ENCODE data around the gene SLMAP.

SLMAP gene

GRCh38 chr3:57929988-57930387, 173.9 kb downstream of the SLMAP start:
- Histone ChIP-seq H3K4me1 (ENCODE audit: control insufficient read depth, low read depth, low read length) (no peaks in the 10 kb centered on the region), H3K4me3 (ENCODE audit: low read length) (no peak overlapping the region), H3K27me3 (ENCODE audit: control insufficient read depth, insufficient read depth, low read length) (no peaks in the 10 kb centered on the region), H3K9me3 (ENCODE audit: control insufficient read depth, low read depth, low read length) (no peaks in the 10 kb centered on the region), H3K27ac (ENCODE audit: low read length) (no peak overlapping the region), H3K9ac (ENCODE audit: low read length) (no peak overlapping the region), H3K36me3 (ENCODE audit: control insufficient read depth, low read depth, low read length) (no peaks in the 10 kb centered on the region)

- Histone ChIP-seq H3K36me3 (ENCODE audit: control insufficient read depth, low read depth, low read length) (no peaks in the 10 kb centered on the region), H3K4me3 (ENCODE audit: low read length) (no peak overlapping the region), H3K9me3 (ENCODE audit: control insufficient read depth, low read depth, low read length) (no peaks in the 10 kb centered on the region), H3K27ac (ENCODE audit: low read length) (no peak overlapping the region), H3K27me3 (ENCODE audit: control insufficient read depth, insufficient read depth, low read length) (no peaks in the 10 kb centered on the region), H3K4me1 (ENCODE audit: control insufficient read depth, low read depth, low read length) (no peaks in the 10 kb centered on the region), H3K9ac (ENCODE audit: low read length) (no peak overlapping the region)
Observed at GRCh38 chr3:57933602-57934001, 177.5 kb downstream of the SLMAP start.

- H3K9me3 ChIP-seq (ENCODE audit: control insufficient read depth, low read depth, low read length), result no peaks in the 10 kb centered on the region
- H3K36me3 ChIP-seq (ENCODE audit: control insufficient read depth, low read depth, low read length), result no peaks in the 10 kb centered on the region
- no peaks in the 10 kb centered on the region for H3K4me1 ChIP-seq (ENCODE audit: control insufficient read depth, low read depth, low read length)
- H3K4me3 ChIP-seq (ENCODE audit: low read length), result no peak overlapping the region
- no peak overlapping the region for H3K27ac ChIP-seq (ENCODE audit: low read length)
- H3K27me3 ChIP-seq (ENCODE audit: control insufficient read depth, insufficient read depth, low read length), result no peaks in the 10 kb centered on the region
- H3K9ac ChIP-seq (ENCODE audit: low read length), result no peak overlapping the region
Observed at GRCh38 chr3:57934373-57934772, 178.3 kb downstream of the SLMAP start.

- Histone ChIP-seq H3K27me3 (ENCODE audit: control insufficient read depth, insufficient read depth, low read length) (no peaks in the 10 kb centered on the region), H3K4me1 (ENCODE audit: control insufficient read depth, low read depth, low read length) (peaks cover 4% of the 10 kb centered on the region), H3K9me3 (ENCODE audit: control insufficient read depth, low read depth, low read length) (no peaks in the 10 kb centered on the region), H3K27ac (ENCODE audit: low read length) (no peak overlapping the region), H3K9ac (ENCODE audit: low read length) (no peak overlapping the region), H3K4me3 (ENCODE audit: low read length) (no peak overlapping the region), H3K36me3 (ENCODE audit: control insufficient read depth, low read depth, low read length) (no peaks in the 10 kb centered on the region)
Observed at GRCh38 chr3:57935539-57935938, 179.4 kb downstream of the SLMAP start.

- no peak overlapping the region for H3K4me3 ChIP-seq (ENCODE audit: low read length)
- H3K4me1 ChIP-seq (ENCODE audit: control insufficient read depth, low read depth, low read length), result peaks cover 4% of the 10 kb centered on the region
- H3K36me3 ChIP-seq (ENCODE audit: control insufficient read depth, low read depth, low read length), result no peaks in the 10 kb centered on the region
- no peaks in the 10 kb centered on the region for H3K9me3 ChIP-seq (ENCODE audit: control insufficient read depth, low read depth, low read length)
- no peaks in the 10 kb centered on the region for H3K27me3 ChIP-seq (ENCODE audit: control insufficient read depth, insufficient read depth, low read length)
- no peak overlapping the region for H3K27ac ChIP-seq (ENCODE audit: low read length)
- H3K9ac ChIP-seq (ENCODE audit: low read length), result no peak overlapping the region
Observed at GRCh38 chr3:57937092-57937491, 181.0 kb downstream of the SLMAP start.

GRCh38 chr3:57939775-57940174, 183.7 kb downstream of the SLMAP start:
- no peaks in the 10 kb centered on the region for H3K9me3 ChIP-seq (ENCODE audit: control insufficient read depth, low read depth, low read length)
- peaks cover 4% of the 10 kb centered on the region for H3K4me1 ChIP-seq (ENCODE audit: control insufficient read depth, low read depth, low read length)
- no peak overlapping the region for H3K9ac ChIP-seq (ENCODE audit: low read length)
- H3K27ac ChIP-seq (ENCODE audit: low read length), result no peak overlapping the region
- no peaks in the 10 kb centered on the region for H3K36me3 ChIP-seq (ENCODE audit: control insufficient read depth, low read depth, low read length)
- H3K4me3 ChIP-seq (ENCODE audit: low read length), result no peak overlapping the region
- no peaks in the 10 kb centered on the region for H3K27me3 ChIP-seq (ENCODE audit: control insufficient read depth, insufficient read depth, low read length)

- Histone ChIP-seq H3K27ac (ENCODE audit: low read length) (no peak overlapping the region), H3K4me3 (ENCODE audit: low read length) (no peak overlapping the region), H3K9me3 (ENCODE audit: control insufficient read depth, low read depth, low read length) (no peaks in the 10 kb centered on the region), H3K36me3 (ENCODE audit: control insufficient read depth, low read depth, low read length) (no peaks in the 10 kb centered on the region), H3K9ac (ENCODE audit: low read length) (no peak overlapping the region), H3K27me3 (ENCODE audit: control insufficient read depth, insufficient read depth, low read length) (no peaks in the 10 kb centered on the region), H3K4me1 (ENCODE audit: control insufficient read depth, low read depth, low read length) (peaks cover 4% of the 10 kb centered on the region)
Observed at GRCh38 chr3:57942388-57942787, 186.3 kb downstream of the SLMAP start.

- Histone ChIP-seq H3K27ac (ENCODE audit: low read length) (no peak overlapping the region), H3K4me3 (ENCODE audit: low read length) (no peak overlapping the region), H3K9me3 (ENCODE audit: control insufficient read depth, low read depth, low read length) (no peaks in the 10 kb centered on the region), H3K4me1 (ENCODE audit: control insufficient read depth, low read depth, low read length) (peaks cover 4% of the 10 kb centered on the region), H3K36me3 (ENCODE audit: control insufficient read depth, low read depth, low read length) (no peaks in the 10 kb centered on the region), H3K9ac (ENCODE audit: low read length) (no peak overlapping the region), H3K27me3 (ENCODE audit: control insufficient read depth, insufficient read depth, low read length) (no peaks in the 10 kb centered on the region)
Observed at GRCh38 chr3:57942872-57943283, 186.8 kb downstream of the SLMAP start.

GRCh38 chr3:57943525-57944495, 187.7 kb downstream of the SLMAP start:
- Histone ChIP-seq H3K9me3 (ENCODE audit: control insufficient read depth, low read depth, low read length) (no peaks in the 10 kb centered on the region), H3K4me1 (ENCODE audit: control insufficient read depth, low read depth, low read length) (peaks cover 10% of the 10 kb centered on the region), H3K4me3 (ENCODE audit: low read length) (no peak overlapping the region), H3K27ac (ENCODE audit: low read length) (no peak overlapping the region), H3K36me3 (ENCODE audit: control insufficient read depth, low read depth, low read length) (no peaks in the 10 kb centered on the region), H3K9ac (ENCODE audit: low read length) (no peak overlapping the region), H3K27me3 (ENCODE audit: control insufficient read depth, insufficient read depth, low read length) (no peaks in the 10 kb centered on the region)

GRCh38 chr3:57946970-57947381, 190.9 kb downstream of the SLMAP start:
- Histone ChIP-seq H3K27ac (ENCODE audit: low read length) (no peak overlapping the region), H3K9ac (ENCODE audit: low read length) (no peak overlapping the region), H3K27me3 (ENCODE audit: control insufficient read depth, insufficient read depth, low read length) (no peaks in the 10 kb centered on the region), H3K4me1 (ENCODE audit: control insufficient read depth, low read depth, low read length) (peaks cover 11% of the 10 kb centered on the region), H3K4me3 (ENCODE audit: low read length) (no peak overlapping the region), H3K9me3 (ENCODE audit: control insufficient read depth, low read depth, low read length) (no peaks in the 10 kb centered on the region), H3K36me3 (ENCODE audit: control insufficient read depth, low read depth, low read length) (no peaks in the 10 kb centered on the region)

GRCh38 chr3:57948080-57948671, 192.1 kb downstream of the SLMAP start:
- Histone ChIP-seq H3K4me1 (ENCODE audit: control insufficient read depth, low read depth, low read length) (peaks cover 11% of the 10 kb centered on the region), H3K4me3 (ENCODE audit: low read length) (no peak overlapping the region), H3K9ac (ENCODE audit: low read length) (no peak overlapping the region), H3K27me3 (ENCODE audit: control insufficient read depth, insufficient read depth, low read length) (no peaks in the 10 kb centered on the region), H3K27ac (ENCODE audit: low read length) (no peak overlapping the region), H3K9me3 (ENCODE audit: control insufficient read depth, low read depth, low read length) (no peaks in the 10 kb centered on the region), H3K36me3 (ENCODE audit: control insufficient read depth, low read depth, low read length) (no peaks in the 10 kb centered on the region)

All from iPS-18a (cell line).